ENCODE data around the gene SPRING1.

The SPRING1 gene

DNA sequence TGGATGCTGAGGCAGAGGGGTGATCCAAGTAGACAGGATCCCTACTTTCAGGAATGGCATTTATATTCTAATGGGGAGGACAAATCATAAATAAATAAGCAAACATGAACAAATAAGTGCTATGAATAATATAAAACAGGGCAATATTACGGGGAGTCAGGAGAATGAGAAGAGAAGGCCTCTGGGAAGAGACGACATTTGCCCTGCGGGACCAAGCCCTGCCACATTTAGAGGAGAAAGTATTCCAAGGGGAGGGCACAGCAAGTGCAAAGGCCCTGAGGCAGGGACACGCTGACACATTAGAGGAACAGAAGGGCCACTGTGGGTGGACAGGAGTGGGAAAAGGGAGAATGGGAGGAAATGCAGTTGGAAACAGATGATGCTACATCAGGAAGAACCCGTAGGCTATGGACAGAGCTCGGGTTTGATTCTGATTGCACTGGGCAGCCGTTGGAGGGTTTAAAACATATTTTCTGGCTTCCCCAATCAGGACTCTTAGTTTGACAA is 1.6 kb upstream of the SPRING1 start:
- DNase-seq: no peak

DNA sequence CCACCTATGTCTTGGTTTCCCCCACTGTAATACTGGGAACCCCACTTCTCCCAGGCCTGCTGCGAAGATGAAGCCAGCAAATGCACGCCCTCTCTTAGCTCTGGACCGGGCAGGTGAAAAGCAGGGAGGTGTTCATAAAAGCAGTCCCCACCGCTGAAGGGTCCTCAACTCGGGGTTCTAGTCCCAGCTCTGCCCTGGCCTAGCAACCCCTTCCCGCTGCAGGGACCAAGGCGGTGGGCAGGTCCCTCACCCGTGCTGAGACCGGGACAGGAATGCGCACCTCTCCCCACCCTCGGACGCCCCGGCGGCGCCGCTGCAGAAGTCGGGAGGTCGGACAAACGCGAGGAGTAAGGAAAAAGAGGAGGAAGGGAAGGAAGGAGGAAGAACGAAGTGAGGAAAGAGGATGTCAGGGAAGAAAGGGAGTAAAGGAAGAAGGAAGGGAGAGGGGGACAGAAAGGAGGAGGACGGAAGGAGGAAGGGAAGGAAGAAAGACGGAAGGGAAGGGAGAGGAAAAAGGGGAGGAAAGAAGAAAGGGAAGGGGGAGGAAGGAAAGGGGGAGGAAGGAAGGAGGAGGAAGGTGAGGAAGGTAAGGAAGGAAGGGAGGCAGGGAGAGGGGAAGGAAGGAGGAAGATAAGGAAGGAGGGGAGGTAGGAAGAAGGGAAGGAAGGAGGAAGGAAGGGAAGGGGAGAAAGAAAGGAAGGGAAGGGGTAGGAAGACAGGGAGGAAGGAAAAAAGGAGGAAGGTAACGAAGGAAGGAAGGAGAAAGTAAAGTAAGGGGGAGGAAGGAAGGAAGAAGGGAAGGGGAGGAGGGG is 701 bp downstream of the SPRING1 start:
- DNase-seq: no peak

DNA sequence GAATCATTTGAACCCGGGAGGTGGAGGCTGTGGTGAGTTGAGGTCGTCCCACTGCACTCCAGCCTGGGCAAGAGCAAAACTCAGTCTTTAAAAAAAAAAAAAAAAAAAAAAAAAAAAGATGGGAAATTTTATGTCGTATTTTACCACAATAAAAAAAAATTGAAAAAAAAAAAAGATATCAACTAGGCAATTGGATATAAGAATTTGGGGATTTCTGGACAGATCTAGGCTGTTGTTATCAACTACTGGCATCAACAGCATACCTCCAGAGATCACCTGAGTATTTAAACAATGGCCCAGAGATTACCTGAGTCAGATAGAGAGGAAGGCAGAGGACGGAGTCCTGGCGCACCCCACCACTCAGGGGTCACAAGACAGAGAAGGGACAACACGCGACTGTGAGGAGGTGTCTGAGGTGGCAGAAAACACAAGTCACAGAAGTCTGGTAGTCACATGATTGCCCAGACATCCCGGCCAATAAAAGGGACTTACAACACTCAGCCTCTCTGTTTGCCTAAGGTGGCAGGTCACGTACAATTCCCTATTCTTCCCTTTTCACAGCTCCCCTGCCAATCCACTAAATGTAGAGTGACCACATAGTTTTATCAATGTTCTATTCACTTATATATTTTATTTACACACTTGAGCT is 1.8 kb downstream of the SPRING1 start:
- DNase-seq: no peak

DNA sequence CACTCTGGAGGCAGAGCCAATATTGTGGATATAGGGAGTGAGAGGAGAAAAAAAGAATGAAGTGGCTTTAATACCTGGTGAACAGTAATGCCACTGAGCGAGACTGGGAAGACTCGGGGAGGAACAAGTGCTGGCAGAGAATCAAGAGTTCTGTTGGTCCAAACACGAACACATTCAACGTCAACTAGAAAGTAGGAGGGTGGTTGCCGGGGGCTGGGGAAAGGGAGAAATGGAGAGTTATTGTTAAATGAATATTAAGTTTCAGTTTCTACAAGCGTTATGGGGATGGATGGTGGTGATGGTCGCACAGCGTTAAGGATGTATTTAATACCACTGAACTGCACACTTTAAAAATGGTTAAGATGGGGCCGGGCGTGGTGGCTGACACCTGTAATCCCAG is 2.8 kb downstream of the SPRING1 start:
- no peak for DNase-seq

DNA sequence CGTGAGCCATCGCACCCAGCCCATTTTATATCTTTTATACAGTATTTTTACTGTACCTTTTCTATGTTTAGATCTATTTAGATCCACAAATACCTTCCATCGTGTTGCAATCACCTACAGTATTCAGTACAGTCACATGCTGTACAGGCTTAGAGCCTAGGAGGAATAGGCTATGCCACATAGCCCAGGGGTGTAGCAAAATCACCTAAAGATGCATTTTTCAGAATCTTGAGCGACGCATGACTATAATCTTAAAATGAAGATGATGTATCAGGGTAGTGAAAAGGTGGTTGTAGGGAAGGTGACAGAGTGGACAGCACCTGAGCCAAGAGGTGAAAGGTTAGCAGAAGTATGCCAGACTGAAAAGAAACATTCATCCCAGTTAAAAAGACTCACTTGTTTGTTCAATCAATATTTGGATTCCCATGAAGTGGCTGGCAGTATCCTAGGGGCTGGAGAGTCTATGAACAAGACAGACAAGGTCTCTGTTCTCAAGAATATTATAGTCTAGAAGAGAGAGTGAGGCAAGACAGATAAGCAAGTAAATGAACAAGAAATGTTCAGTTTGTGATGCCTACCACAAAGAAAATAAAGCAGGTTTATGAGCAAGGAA is 3.6 kb downstream of the SPRING1 start:
- DNase-seq: no peak

DNA sequence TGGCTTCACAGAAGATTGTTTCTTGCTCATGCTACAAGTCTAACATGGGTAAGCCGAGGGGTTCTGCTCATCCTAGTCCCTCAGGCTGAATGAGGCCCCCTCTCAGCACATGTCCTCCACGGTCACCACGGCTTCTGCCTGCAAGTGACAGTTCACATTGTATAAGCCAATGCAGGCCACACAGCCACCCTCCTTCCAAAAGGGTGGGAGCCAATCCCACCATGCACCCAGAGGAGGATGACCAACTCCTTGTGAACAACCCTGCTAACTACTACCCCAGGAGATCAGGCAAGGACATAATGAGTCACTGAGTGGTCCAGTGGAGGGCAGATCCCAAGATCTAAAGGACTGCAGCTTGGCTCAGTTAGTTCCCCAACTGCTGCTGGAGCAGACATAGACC is 6.1 kb downstream of the SPRING1 start:
- DNase-seq: no peak

DNA sequence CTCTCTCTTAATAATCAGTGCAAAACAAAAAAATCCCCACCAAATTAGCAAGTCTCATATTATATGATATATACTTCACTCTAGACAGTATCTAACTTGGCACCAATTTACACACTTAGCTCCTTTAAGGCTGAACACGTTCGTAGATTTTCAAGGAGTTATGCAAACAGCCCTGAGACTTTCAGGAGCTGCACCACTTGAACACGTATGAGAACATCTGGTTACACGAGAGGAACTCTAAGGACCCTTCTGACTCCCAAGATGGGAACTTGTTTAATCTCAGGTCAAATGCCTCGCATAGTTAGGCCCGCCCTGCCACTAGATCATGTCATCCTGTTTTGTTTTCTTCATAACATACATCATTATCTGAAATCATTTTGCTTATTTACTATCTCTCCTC is 10.0 kb downstream of the SPRING1 start:
- DNase-seq: no peak

DNA sequence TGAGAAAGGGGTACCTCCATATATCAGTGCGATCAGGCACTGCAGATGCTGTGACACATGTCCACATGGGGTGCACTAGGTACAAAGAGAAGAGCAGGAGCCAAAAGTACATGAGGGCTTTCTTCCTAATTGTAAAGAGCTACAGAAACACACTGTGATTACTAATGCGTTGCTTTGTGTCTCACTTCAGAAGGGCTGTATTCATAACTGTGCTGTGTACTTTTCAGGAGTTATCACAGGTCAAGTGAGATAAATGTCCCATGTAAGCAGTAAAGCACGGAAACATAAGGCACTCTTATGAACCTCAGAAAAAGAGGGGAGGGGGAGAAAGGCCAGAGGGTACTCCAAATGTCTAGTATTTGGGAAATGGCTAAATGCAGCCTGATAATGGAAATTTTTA is 10.6 kb downstream of the SPRING1 start:
- DNase-seq: no peak

DNA sequence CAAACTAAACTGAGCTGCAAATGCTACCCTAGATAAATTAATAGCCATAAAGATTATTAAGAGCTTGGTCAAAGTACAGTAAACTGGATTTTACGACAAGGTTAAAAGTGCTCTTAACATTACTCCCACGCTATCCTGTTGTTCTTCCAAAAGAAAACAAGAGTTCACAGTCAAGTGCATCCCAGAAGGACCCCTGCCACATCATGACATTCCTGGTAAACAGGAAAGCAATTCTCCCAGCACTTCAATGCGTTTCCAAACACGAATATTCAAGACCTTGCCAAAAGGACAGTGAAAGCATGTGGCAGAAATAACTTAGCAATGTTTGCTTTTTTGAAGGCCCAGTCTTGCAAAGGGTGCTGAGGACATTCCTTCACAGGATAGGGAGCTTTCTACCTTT is 11.2 kb downstream of the SPRING1 start:
- no peak for DNase-seq

DNA sequence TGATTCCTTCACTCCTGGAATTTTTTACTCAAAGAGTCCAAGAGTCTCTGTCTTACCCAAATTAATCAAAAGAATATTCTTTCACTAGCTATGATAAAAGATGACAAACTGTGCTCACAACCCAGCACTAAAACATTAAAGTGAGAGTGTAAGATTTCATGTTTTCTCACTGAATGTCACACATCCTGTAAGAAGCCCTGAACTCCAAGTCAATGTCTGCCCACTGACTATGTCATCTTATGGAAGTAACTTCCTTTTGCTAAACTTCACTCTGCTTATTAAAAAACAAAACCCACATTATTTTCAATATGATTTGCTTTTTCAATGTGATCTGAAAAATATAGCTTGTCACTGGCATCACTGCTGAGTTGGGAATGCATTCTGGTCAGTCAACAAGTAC is 15.6 kb downstream of the SPRING1 start:
- no peak for DNase-seq

DNA sequence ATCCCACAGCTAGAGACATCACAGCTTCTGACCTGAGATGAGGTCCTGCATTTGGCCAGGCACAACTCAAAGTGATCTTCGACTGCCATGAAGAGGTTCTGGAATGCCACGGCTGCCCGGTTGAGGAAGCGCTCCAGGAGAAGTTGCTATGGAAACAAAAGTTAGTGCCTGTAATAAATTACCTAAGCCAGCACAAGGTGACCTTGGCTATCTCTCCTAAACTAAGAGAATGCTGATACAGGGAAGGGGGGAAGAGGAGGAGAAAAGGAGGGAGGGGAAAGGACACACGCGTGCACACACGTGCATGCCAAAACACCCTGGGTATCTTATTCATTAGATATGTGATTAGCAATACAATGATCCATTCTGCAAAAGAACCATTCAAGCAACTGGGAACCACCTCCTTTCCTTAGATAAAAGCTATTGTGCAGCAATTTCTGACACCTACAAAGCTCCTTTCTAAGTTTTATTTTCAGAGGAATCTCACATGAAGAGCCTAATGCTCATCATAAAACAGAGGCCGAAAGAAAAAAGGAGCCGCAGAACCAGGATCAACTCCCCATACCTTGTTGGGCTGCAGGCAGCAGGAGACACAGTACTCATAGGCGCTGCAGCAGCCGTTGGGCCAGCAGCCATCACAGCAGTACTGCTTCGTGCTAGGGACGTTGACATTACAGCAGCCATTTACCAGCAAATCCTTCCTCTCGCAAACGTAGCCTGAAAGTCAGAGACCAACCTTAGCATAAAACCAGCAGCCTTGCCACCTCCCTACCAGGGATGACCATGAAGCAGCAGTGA is 17.9 kb downstream of the SPRING1 start:
- DNase-seq: no peak

DNA sequence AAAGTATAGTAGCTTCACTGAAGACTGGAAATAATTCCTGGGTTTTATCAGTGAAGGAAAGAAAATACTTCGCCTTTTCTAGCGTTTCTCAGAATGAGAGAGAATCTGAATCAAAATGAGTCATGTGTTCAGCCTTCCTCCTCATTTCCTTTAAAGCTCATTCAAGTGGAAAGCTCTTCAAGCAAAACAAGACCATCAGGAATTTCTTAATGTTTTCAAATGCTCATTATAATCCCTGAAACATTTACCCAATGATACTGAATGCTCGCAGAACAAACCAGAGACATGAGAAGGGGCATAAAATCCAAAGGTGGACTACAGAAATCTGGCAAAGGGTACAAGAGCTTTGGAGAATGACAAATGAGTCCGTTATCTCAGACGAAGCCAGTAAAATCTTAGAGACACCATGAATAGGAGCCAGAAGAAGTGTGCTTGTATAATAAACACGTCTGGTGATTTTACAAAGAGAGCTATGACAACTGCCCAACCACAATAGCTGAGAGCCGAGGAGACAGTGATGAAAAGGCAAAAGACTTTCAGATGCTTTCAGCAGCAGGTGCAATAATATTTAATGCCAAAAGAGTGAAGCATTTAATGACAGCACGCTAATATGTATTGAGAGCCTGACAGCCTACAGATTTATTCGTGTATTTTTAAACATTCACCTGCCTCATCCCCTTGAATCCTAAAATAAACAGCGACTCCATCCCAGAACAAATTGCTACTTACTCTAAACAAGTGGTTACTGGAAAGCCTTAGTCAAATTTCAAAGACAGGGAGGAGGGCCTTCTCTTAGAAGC is 19.0 kb downstream of the SPRING1 start:
- DNase-seq: no peak

DNA sequence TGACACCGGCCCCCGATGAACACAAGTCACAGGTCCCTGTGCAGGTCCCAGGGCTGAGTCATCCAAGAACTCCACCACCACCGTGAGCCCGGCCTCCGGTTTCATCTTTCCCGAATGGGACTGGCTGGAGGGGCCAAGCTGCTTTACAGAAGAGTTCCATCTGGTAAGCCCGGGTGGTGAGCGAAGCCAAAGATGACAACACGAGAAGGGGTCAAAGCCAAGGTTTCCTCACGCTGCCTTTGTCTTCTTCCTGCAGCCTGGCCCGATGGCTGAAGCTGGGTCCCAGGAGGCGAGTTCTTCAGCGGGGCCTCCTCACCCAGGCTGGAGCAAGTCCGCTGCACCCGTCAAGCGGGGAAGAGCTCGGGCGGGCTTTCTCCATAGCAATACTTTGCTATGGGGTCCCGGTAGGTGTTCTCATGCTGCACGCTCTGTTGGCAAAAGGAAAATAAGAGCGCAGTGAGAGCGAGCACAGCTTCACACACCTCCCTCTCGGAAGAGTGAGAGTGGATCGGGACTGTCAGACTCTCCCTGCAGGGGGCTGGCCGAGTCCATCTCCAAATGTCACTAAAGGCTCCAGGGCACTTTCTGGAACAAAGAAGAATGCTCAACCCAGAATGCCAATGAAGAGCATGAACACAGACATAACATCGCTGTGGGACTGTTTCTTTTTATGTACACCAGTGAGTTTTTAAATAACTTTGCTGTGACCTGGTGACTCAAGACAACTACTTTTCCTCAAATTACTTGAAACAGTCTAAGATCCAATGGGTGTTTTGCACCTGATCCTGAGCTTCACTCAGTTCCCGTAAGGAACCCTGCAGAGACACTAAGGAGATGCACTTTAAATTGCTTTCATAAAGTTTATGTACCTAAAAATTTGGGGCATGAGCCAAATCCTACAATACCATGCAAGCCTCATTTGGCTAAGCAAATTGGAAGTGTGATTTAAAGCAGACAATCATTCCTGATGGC is 20.1 kb downstream of the SPRING1 start:
- no peak for DNase-seq

DNA sequence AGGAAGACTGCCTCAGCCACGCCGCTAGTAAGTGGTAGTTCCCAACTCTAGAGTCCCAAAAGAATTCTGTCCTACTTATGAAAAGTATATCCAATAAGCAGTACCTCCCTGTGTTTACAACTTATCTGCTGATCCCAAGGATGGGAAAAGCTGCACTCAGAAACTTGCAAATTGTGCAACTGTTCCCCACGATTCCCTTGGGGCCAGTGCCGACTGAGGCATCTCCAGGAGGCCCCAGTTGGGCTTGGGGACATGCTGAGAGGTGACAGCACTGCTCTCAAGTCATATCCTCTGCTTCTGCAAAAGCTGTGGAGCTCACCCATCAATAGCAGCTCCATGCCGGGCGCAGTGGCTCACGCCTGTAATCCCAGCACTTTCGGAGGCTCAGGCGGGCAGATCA is 23.7 kb downstream of the SPRING1 start:
- DNase-seq: peak; percentile 18

DNA sequence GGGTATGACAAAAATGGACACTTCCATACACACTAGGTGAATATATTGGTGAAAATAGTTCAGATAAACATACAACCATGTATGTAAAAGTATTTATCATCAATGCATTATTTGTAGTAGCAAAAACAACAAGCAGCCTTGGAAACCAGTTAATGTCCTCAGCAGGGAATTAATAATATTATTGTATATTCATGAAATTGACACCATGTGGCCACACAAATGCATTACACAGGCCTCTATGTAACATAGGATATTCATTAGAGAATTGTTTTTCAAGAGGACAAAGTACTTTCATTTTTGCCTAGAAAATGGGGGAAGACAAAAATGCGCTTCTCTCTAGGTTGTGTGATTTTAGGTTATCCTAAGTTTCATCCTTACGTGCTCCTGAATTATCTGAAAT is 24.3 kb downstream of the SPRING1 start:
- peak; percentile 16 for DNase-seq

DNA sequence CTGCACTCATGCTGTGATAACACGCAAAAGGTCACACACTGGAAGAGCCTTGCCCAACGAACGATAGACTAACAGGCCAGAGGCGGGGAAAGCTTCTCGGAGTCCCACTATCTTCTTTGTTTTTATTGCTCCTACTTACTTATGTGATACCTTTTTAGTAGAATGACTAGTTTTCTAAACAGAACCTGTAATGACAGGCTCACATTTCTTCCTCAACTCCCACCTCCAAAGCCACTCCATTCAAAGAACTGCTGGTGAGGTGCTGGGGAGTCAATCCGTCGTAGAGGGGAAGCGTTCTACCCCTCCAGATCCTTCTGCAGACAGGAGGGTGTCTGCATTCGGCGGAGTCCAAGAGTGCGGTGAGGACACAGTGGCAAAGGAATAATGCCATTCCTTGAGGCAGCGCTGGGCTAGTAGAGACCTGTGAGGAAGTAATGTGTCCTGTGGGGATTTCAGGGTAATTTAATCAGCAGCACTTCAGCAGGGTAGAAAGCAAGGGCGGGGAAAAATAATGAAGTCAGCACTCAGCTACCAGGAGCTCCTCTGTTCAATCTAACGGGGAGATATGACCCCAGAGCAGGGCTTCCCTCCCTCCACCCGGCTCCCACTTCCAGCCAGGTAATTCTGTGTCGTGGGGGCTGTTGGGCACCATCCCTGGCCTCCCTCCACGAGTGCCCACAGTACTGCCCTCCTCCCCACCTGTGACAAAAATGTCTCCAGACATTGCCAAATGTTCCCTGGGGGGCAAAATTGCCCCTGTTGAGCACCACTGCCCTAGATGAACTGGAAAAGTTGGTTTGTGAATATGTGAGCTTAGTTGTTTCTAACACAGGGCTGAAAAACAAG is 25.2 kb downstream of the SPRING1 start:
- DNase-seq: no peak

DNA sequence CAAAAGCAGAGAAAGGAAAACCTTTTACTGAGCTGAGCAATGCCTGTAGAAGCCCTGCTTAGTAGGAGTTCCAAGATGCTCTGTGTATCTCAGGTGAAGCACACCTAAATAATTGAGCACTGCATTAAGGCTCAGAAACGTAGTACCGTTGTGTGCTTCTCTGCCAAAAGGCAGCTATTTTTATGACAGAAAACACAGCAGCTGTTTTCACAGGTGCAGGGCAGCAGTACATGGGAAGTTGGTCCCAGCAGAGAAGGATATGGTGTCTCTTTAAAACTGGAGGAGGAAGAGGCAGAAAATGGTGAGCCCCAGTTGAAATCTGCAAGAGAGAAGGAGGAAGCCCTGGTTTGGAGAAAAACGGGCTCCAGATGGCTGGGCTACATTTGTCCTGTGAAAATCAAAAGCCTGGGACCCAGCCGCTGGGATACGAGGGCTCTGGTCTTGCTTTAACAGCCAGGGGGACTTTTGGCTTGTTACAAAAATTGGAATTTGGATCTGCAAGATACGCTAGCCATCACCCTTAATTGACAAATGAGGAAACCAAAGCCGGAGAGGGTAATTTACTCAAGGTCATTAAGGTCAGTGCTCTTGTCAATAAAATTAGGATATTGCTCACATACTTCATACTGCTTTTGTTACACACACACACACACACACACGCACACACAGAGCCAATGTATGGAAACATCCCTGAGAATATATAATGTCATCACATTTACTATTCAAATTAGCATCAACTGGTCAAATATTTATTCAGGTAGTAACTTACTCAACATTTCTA is 27.3 kb downstream of the SPRING1 start:
- no peak for DNase-seq

DNA sequence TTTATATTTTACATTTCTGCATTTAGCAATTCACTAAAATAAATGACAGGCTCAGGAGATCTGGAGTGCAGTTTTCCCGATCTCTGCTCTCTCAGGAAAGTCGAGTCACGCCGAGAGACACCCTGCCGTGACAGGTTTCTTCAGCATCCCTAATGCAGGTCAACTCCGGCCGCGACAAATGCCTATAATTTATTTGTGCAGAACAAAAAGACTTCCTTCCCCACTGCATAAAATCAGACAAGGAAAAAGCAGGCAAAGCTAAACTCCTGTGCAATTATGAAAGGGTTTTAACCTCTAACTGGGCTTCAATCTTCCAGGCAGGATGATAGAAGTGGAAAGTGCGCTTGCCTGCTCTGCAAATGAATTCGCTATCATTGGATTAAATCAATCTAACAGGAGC is 28.1 kb downstream of the SPRING1 start:
- no peak for DNase-seq

Data from fibroblast of skin of scalp (primary cell).